Fibroblast of skin of right quadriceps (primary cell): ENCODE measurements around the gene PSD.

Experiments used
- DNase-seq: peaks from one replicate; pipeline ENCODE4 v3.0.0-alpha.2; 2013

The PSD gene

GRCh38 chr10:102438374-102438773 is 19.8 kb upstream of the PSD start:
- DNase-seq = no peak

GRCh38 chr10:102437515-102437914 is 18.9 kb upstream of the PSD start:
- no peak for DNase-seq

- DNase-seq = no peak
Observed at GRCh38 chr10:102436312-102436711, 17.7 kb upstream of the PSD start.

- DNase-seq = no peak
Observed at GRCh38 chr10:102435529-102436233, 17.1 kb upstream of the PSD start.

- DNase-seq = no peak
Observed at GRCh38 chr10:102435133-102435497, 16.5 kb upstream of the PSD start.

- peak; percentile 75 for DNase-seq
Observed at GRCh38 chr10:102434394-102435132, 16.0 kb upstream of the PSD start.

GRCh38 chr10:102433619-102434046 is 15.0 kb upstream of the PSD start:
- no peak for DNase-seq

GRCh38 chr10:102432162-102432950 is 13.8 kb upstream of the PSD start, which contains the start of gene CUEDC2:
TSS of gene CUEDC2 (minus strand) at chr10:102432574. CDS start at chr10:102425188, 7,386 bp downstream.
- peak; percentile 98 for DNase-seq

GRCh38 chr10:102431452-102432124 is 13.0 kb upstream of the PSD start:
- DNase-seq = peak; percentile 42

GRCh38 chr10:102429468-102429867 is 10.9 kb upstream of the PSD start:
- no peak for DNase-seq

- peak; percentile 46 for DNase-seq
Observed at GRCh38 chr10:102426803-102427287, 8.3 kb upstream of the PSD start.

- no peak for DNase-seq
Observed at GRCh38 chr10:102425444-102425843, 6.9 kb upstream of the PSD start.

GRCh38 chr10:102424916-102425315 is 6.3 kb upstream of the PSD start:
- no peak for DNase-seq

- no peak for DNase-seq
Observed at GRCh38 chr10:102424145-102424544, 5.6 kb upstream of the PSD start.

GRCh38 chr10:102423372-102423968 is 4.9 kb upstream of the PSD start:
- DNase-seq = no peak

GRCh38 chr10:102422545-102423129 is 4.1 kb upstream of the PSD start:
- DNase-seq = peak; percentile 54

GRCh38 chr10:102421757-102422512 is 3.4 kb upstream of the PSD start:
- no peak for DNase-seq

- no peak for DNase-seq
Observed at GRCh38 chr10:102421507-102421756, 2.8 kb upstream of the PSD start.

- DNase-seq = peak; percentile 97
Observed at GRCh38 chr10:102420714-102421506, 2.3 kb upstream of the PSD start, which contains the start of gene FBXL15. TSS of gene FBXL15 (plus strand) at chr10:102420836. CDS start at chr10:102421130, 294 bp downstream.

GRCh38 chr10:102420181-102420713 is 1.7 kb upstream of the PSD start:
- DNase-seq = no peak
